SK-N-SH (cell line): ENCODE measurements around the gene SECISBP2L. TPM values are rescaled to one million over a fixed set of nuclear protein-coding genes. Genes with fewer than 3 reads are reported as not detected.

Experiments used
- CTCF ChIA-PET: fragments of 300-600, 350-600 bp; formaldehyde crosslinking; extraction: SDS; loops from one replicate; lab custom pipeline; 2021; lab: Yijun Ruan, JAX
- POLR2A ChIA-PET: fragments of 350-600 bp; sonication (Branson Sonifier 250); formaldehyde crosslinking; extraction: SDS; loops from one replicate; lab custom pipeline; 2020; ENCODE audit warnings: antibody characterized with exemption, inconsistent platforms; lab: Yijun Ruan, JAX
- DNase-seq: peaks from one replicate; pipeline ENCODE4 v3.0.0; 2012
- H2AFZ ChIP-seq: fragments of 200-600 bp; sonication (generic); 2 replicates; pipeline ENCODE4 v1.8.1; 2016; ENCODE audit warnings: antibody characterized with exemption, mild to moderate bottlenecking, low read depth
- H3F3A ChIP-seq: fragments of 200-600 bp; sonication (generic); replicated peaks from 2 replicates; pipeline ENCODE3; 2016; ENCODE audit warnings: antibody characterized with exemption, mild to moderate bottlenecking; ENCODE audit not compliant: insufficient read depth
- H3K27ac ChIP-seq, 2 experiments: fragments of 200-500 bp in 1 of 2; fragments of 200-600 bp in 1 of 2; sonication (Bioruptor generic) in 1 of 2; sonication (generic), shearing (Covaris generic) in 1 of 2; 2 replicates each; pipeline versions ENCODE4 v1.5.1 to v1.6.1; 2014 to 2016; ENCODE audit warnings: low read depth in 2 of 2, inconsistent platforms in 1 of 2, low read length in 1 of 2, mild to moderate bottlenecking in 1 of 2, mixed read lengths in 1 of 2
- H3K27me3 ChIP-seq: fragments of 200-600 bp; sonication (generic), shearing (Covaris generic); 2 replicates; pipeline ENCODE4 v1.6.1; 2016; ENCODE audit warnings: mixed run types; ENCODE audit not compliant: insufficient read depth
- H3K36me3 ChIP-seq, 2 experiments: fragments of 200-500 bp in 1 of 2; fragments of 200-600 bp in 1 of 2; sonication (Bioruptor generic) in 1 of 2; sonication (generic) in 1 of 2; replicated peaks in 1 of 2; 2 replicates each; pipeline versions ENCODE3 to v1.5.1; 2014 to 2016; ENCODE audit warnings: low read length in 1 of 2, mild to moderate bottlenecking in 1 of 2; ENCODE audit not compliant: insufficient read depth in 2 of 2, control insufficient read depth in 1 of 2
- H3K4me1 ChIP-seq, 2 experiments: fragments of 200-500 bp in 1 of 2; fragments of 200-600 bp in 1 of 2; sonication (Bioruptor generic) in 1 of 2; sonication (generic), shearing (Covaris generic) in 1 of 2; 2 replicates each; pipeline versions ENCODE4 v1.5.1 to v1.6.1; 2014 to 2016; ENCODE audit warnings: low read depth in 1 of 2, low read length in 1 of 2, mixed run types in 1 of 2; ENCODE audit not compliant: insufficient read depth in 2 of 2, control insufficient read depth in 1 of 2
- H3K4me2 ChIP-seq: fragments of 200-600 bp; sonication (generic), shearing (Covaris generic); 2 replicates; pipeline ENCODE4 v1.6.1; 2017; ENCODE audit warnings: mixed run types
- H3K4me3 ChIP-seq, 2 experiments: fragments of 200-500 bp in 1 of 2; fragments of 200-600 bp in 1 of 2; sonication (Bioruptor generic) in 1 of 2; sonication (generic), shearing (Covaris generic) in 1 of 2; 2 replicates each; pipeline versions ENCODE4 v1.5.1 to v1.8.1; 2014 to 2016; ENCODE audit warnings: low read depth in 2 of 2, inconsistent platforms in 1 of 2, low read length in 1 of 2, mild to moderate bottlenecking in 1 of 2, mixed read lengths in 1 of 2, moderate library complexity in 1 of 2
- H3K79me2 ChIP-seq: fragments of 200-600 bp; sonication (generic); 2 replicates; pipeline ENCODE4 v1.8.1; 2017; ENCODE audit warnings: mild to moderate bottlenecking; ENCODE audit not compliant: insufficient read depth
- H3K9ac ChIP-seq: fragments of 200-600 bp; sonication (generic); 2 replicates; pipeline ENCODE4 v1.6.1; 2017; ENCODE audit warnings: mixed run types
- H3K9me2 ChIP-seq: fragments of 200-600 bp; sonication (generic); 2 replicates; pipeline ENCODE4 v1.6.1; 2017; ENCODE audit warnings: mixed run types
- H3K9me3 ChIP-seq: fragments of 200-600 bp; sonication (generic); 2 replicates; pipeline ENCODE4 v1.6.1; 2017; ENCODE audit warnings: mixed run types, mild to moderate bottlenecking, moderate library complexity
- H4K20me1 ChIP-seq: fragments of 200-600 bp; sonication (generic); 2 replicates; pipeline ENCODE4 v1.6.1; 2017; ENCODE audit warnings: mild to moderate bottlenecking, mixed run types; ENCODE audit not compliant: insufficient read depth
- ELF1 ChIP-seq: IDR thresholded peaks from 2 replicates; pipeline ENCODE4 v1.4.0; 2012
- FOSL2 ChIP-seq: IDR thresholded peaks from 2 replicates; pipeline ENCODE4 v1.4.0; 2012; ENCODE audit warnings: low read depth, mild to moderate bottlenecking, moderate library complexity, borderline replicate concordance
- GABPA ChIP-seq: IDR thresholded peaks from 2 replicates; pipeline ENCODE4 v1.4.0; 2012; ENCODE audit warnings: low read depth, mild to moderate bottlenecking
- MXI1 ChIP-seq: IDR thresholded peaks from 2 replicates; pipeline ENCODE4 v1.6.1; 2012; ENCODE audit warnings: mild to moderate bottlenecking, low read depth, low read length, improper control_type of control experiment
- NFIC ChIP-seq: IDR thresholded peaks from 2 replicates; pipeline ENCODE4 v1.4.0; 2012; ENCODE audit warnings: borderline replicate concordance
- NRF1 ChIP-seq: IDR thresholded peaks from 2 replicates; pipeline ENCODE4 v1.6.1; 2012; ENCODE audit warnings: low read depth, mild to moderate bottlenecking, low read length
- RXRA ChIP-seq: IDR thresholded peaks from 2 replicates; pipeline ENCODE4 v1.4.0; 2012; ENCODE audit warnings: low read depth, mild to moderate bottlenecking, borderline replicate concordance
- TCF12 ChIP-seq: IDR thresholded peaks from 2 replicates; pipeline ENCODE4 v1.4.0; 2012
- WGBS: methylation state at CpG from one replicate; pipeline ENCODE4 v1.1.6; 2017; ENCODE audit warnings: low lambda C conversion rate; 5-methylcytosine and 5-hydroxymethylcytosine counted together
- polyA plus RNA-seq, 3 experiments: library from polyadenylated mRNA; depleted of rRNA; stranded (reverse); fragments of >200 nt; gene quantifications; 2 replicates each; pipeline ENCODE4 v1.2.3, GENCODE V29; 2012
- TF ChIP-seq, protein P1 (sequence below): IDR thresholded peaks from 2 replicates; pipeline ENCODE4; 2012
- TF ChIP-seq, protein P2 (sequence below): IDR thresholded peaks from 2 replicates; pipeline ENCODE4 v1.4.0; 2012; ENCODE audit warnings: low read depth, borderline replicate concordance
- TF ChIP-seq, protein P3 (sequence below): IDR thresholded peaks from 2 replicates; pipeline ENCODE4 v1.4.0; 2012; ENCODE audit warnings: low read depth
- TF ChIP-seq, protein P4 (sequence below): fragments of 150-350 bp; IDR thresholded peaks from 2 replicates; pipeline ENCODE4 v1.6.1; 2016; ENCODE audit warnings: mild to moderate bottlenecking, low read depth, low read length
- TF ChIP-seq, protein P5 (sequence below): IDR thresholded peaks from 2 replicates; pipeline ENCODE4 v1.6.1; 2012; ENCODE audit warnings: mild to moderate bottlenecking, low read depth, low read length, moderate library complexity

SECISBP2L gene
- polyA plus RNA-seq, 1 of the 3 experiments (the other 2 are of a cell fraction), result 6.0 TPM

DNA sequence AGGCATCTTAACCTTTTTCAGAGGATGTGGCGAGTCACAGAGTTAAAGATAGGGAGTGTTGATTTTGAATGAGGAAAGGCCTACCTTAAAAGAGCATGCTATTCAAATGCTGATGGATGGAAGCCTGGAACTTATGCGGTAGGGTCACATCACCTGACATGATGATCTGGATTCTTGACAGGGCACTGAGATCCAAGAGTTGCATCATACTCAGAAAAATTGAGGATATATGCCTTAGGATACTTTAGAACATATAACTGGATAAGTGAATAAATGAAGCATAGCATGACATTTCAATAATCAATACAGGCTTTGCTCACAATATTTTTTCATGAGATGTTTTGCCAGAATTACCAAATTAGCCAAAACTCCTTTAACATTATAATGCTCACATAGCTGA is 20.1 kb upstream of the SECISBP2L start:
- Histone ChIP-seq H3K4me2 (no peak overlapping the region), H3K4me1 (peaks cover under 1 to 10% of the 10 kb centered on the region in 2 experiments; a peak in 2 of 4 replicates), H2AFZ (no peak overlapping the region), H3K9me2 (no peaks in the 10 kb centered on the region), H3K36me3 (no peaks in the 10 kb centered on the region), H3F3A (peaks cover 1% of the 10 kb centered on the region), H3K9me3 (no peaks in the 10 kb centered on the region), H4K20me1 (no peaks in the 10 kb centered on the region), H3K27me3 (no peaks in the 10 kb centered on the region), H3K4me3 (no peak overlapping the region), H3K79me2 (no peaks in the 10 kb centered on the region), H3K9ac (no peak overlapping the region), H3K27ac (no peak overlapping the region)
- DNase-seq, result no peak
- ChIA-PET CTCF (no interaction called here), POLR2A (no interaction called here)
- 78% methylated on average over 2 of the region's 2 CpGs for WGBS
- TF ChIP-seq MXI1 (no peak), RXRA (no peak)
- TF ChIP-seq, protein P1, sequence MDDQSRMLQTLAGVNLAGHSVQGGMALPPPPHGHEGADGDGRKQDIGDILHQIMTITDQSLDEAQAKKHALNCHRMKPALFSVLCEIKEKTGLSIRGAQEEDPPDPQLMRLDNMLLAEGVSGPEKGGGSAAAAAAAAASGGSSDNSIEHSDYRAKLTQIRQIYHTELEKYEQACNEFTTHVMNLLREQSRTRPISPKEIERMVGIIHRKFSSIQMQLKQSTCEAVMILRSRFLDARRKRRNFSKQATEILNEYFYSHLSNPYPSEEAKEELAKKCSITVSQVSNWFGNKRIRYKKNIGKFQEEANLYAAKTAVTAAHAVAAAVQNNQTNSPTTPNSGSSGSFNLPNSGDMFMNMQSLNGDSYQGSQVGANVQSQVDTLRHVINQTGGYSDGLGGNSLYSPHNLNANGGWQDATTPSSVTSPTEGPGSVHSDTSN, result peak; percentile 23; the same call in 1 of the 2 replicates
- TF ChIP-seq, all 33 proteins: peak for 1

DNA sequence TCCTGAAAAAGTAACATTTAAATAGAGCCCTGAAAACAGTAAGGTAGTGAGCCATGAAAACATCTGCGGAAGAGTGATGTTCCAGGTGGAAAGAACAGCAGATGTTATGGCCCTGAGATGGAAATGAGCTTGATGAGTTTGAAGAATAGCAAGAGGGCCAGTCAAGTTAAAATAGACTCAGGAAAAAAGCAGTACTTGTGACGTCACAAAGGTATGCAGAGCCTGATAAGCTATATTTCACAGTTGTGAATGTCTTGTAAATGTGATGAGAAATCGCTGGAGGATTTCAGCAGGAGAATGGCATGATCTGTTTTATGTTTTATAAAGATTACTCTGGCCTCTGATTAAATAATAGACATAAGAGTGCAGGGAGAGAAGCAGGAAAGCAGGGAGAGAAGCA is 18.6 kb upstream of the SECISBP2L start:
- H3K9me3 ChIP-seq, result no peaks in the 10 kb centered on the region
- H3K4me1 ChIP-seq, result peaks cover 10 to 16% of the 10 kb centered on the region in 2 experiments
- H3K9ac ChIP-seq, result no peak overlapping the region
- no peak for TF ChIP-seq NFIC
- no peak for TF ChIP-seq GABPA
- TF ChIP-seq, protein P2, sequence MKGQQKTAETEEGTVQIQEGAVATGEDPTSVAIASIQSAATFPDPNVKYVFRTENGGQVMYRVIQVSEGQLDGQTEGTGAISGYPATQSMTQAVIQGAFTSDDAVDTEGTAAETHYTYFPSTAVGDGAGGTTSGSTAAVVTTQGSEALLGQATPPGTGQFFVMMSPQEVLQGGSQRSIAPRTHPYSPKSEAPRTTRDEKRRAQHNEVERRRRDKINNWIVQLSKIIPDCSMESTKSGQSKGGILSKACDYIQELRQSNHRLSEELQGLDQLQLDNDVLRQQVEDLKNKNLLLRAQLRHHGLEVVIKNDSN, result no peak
- TF ChIP-seq FOSL2, result no peak
- H3K27me3 ChIP-seq, result no peaks in the 10 kb centered on the region
- no peaks in the 10 kb centered on the region for H3K79me2 ChIP-seq
- no peaks in the 10 kb centered on the region for H3K36me3 ChIP-seq
- POLR2A ChIA-PET, result no interaction called here
- WGBS, result 62% methylated on average over 3 of the region's 3 CpGs
- no peaks in the 10 kb centered on the region for H3K9me2 ChIP-seq
- no peak overlapping the region for H3K27ac ChIP-seq
- H2AFZ ChIP-seq, result no peak overlapping the region
- no peak for DNase-seq
- H3K4me3 ChIP-seq, result no peak overlapping the region
- H4K20me1 ChIP-seq, result no peaks in the 10 kb centered on the region
- no peak overlapping the region for H3K4me2 ChIP-seq
- H3F3A ChIP-seq, result peaks cover 16% of the 10 kb centered on the region
- CTCF ChIA-PET, result no interaction called here

DNA sequence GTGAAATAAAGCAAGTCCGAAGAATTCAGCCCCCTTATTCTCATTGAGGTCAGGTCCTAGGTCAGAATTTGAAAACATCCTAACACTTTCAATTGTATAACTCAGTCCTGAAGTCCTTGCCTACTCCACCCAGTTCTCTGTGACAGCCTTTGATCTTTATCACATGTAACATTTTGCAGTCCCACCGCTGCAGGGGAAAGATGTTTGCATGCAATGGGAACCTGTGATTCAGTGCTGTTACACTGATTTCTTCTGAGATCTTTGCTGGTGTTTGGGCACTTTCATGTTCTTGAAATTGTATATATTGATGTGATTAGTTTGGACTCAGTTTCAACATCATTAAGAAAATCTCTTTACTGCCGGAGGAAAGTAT is 18.0 kb upstream of the SECISBP2L start:
- Histone ChIP-seq H3K4me1 (peaks cover 10 to 20% of the 10 kb centered on the region in 2 experiments), H3K36me3 (no peaks in the 10 kb centered on the region), H3K9me2 (no peaks in the 10 kb centered on the region), H3K79me2 (no peaks in the 10 kb centered on the region), H3K27me3 (no peaks in the 10 kb centered on the region), H3K27ac (no peak overlapping the region), H2AFZ (no peak overlapping the region), H3K9me3 (no peaks in the 10 kb centered on the region), H3K4me2 (no peak overlapping the region), H3K4me3 (no peak overlapping the region), H3K9ac (no peak overlapping the region), H3F3A (peaks cover 23% of the 10 kb centered on the region), H4K20me1 (no peaks in the 10 kb centered on the region)
- 33% methylated on average over 3 of the region's 3 CpGs for WGBS
- ChIA-PET CTCF (interaction anchor here (0.8 kb wide), 1 partner anchor 1252 kb away, joined by 3 read pairs; no protein-coding TSS in a partner anchor), POLR2A (no interaction called here)
- DNase-seq, result peak; percentile 51
- TF ChIP-seq, protein P3, sequence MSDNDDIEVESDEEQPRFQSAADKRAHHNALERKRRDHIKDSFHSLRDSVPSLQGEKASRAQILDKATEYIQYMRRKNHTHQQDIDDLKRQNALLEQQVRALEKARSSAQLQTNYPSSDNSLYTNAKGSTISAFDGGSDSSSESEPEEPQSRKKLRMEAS, result no peak
- TF ChIP-seq NRF1 (no peak), TCF12 (peak; percentile 44; the same call in 1 of the 2 replicates), FOSL2 (no peak), ELF1 (no peak)
- TF ChIP-seq, protein P4, sequence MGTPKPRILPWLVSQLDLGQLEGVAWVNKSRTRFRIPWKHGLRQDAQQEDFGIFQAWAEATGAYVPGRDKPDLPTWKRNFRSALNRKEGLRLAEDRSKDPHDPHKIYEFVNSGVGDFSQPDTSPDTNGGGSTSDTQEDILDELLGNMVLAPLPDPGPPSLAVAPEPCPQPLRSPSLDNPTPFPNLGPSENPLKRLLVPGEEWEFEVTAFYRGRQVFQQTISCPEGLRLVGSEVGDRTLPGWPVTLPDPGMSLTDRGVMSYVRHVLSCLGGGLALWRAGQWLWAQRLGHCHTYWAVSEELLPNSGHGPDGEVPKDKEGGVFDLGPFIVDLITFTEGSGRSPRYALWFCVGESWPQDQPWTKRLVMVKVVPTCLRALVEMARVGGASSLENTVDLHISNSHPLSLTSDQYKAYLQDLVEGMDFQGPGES, result no peak
- TF ChIP-seq, protein P5, sequence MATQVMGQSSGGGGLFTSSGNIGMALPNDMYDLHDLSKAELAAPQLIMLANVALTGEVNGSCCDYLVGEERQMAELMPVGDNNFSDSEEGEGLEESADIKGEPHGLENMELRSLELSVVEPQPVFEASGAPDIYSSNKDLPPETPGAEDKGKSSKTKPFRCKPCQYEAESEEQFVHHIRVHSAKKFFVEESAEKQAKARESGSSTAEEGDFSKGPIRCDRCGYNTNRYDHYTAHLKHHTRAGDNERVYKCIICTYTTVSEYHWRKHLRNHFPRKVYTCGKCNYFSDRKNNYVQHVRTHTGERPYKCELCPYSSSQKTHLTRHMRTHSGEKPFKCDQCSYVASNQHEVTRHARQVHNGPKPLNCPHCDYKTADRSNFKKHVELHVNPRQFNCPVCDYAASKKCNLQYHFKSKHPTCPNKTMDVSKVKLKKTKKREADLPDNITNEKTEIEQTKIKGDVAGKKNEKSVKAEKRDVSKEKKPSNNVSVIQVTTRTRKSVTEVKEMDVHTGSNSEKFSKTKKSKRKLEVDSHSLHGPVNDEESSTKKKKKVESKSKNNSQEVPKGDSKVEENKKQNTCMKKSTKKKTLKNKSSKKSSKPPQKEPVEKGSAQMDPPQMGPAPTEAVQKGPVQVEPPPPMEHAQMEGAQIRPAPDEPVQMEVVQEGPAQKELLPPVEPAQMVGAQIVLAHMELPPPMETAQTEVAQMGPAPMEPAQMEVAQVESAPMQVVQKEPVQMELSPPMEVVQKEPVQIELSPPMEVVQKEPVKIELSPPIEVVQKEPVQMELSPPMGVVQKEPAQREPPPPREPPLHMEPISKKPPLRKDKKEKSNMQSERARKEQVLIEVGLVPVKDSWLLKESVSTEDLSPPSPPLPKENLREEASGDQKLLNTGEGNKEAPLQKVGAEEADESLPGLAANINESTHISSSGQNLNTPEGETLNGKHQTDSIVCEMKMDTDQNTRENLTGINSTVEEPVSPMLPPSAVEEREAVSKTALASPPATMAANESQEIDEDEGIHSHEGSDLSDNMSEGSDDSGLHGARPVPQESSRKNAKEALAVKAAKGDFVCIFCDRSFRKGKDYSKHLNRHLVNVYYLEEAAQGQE, result no peak
- TF ChIP-seq, protein P1, result no peak
